Stimulated activated naive CD4-positive, alpha-beta T cell treated with Interleukin-2 at 50 U/mL for 16 hours (primary cell): ENCODE data around the gene GLB1L.
"Not testable (repeated sequence)": the region's sequence is repeated elsewhere in the genome, so short reads cannot be mapped to it uniquely, and the experiment has no call there.

Experiments
- DNase-seq: peaks from one replicate; lab custom pipeline; 2025; lab: John Stamatoyannopoulos, UW

Gene GLB1L

GRCh38 chr2:219206328-219207133, 38.7 kb downstream of the GLB1L start, which contains the start of gene ZFAND2B:
Gene ZFAND2B (plus strand): TSS chr2:219206782. CDS start chr2:219206988, 206 bp downstream.
- DNase-seq = peak; percentile 92

- DNase-seq = no peak
Observed at GRCh38 chr2:219205981-219206327, 39.3 kb downstream of the GLB1L start.

DNA sequence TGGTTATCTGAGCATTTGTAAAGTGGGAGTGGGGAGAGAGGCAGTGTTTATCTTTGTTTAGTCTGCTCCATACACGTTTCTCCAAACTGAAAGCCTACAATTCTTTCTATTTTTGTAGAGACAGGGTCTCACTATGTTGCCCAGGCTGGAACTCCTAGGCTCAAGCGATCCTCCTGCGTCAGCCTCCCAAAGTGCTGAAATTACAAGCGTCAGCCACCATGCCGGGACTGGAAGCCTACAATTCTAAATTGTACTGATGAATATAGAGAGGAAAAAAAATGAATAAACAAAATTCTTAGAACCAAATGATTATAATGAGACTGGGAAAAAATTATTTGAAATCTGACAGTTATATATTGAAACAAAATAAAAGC, 40.1 kb downstream of the GLB1L start:
- no peak for DNase-seq

GRCh38 chr2:219204425-219205164, 40.6 kb downstream of the GLB1L start:
- DNase-seq = no peak

- DNase-seq = not testable (repeated sequence)
Observed at GRCh38 chr2:219201331-219201730, 43.9 kb downstream of the GLB1L start.

DNA sequence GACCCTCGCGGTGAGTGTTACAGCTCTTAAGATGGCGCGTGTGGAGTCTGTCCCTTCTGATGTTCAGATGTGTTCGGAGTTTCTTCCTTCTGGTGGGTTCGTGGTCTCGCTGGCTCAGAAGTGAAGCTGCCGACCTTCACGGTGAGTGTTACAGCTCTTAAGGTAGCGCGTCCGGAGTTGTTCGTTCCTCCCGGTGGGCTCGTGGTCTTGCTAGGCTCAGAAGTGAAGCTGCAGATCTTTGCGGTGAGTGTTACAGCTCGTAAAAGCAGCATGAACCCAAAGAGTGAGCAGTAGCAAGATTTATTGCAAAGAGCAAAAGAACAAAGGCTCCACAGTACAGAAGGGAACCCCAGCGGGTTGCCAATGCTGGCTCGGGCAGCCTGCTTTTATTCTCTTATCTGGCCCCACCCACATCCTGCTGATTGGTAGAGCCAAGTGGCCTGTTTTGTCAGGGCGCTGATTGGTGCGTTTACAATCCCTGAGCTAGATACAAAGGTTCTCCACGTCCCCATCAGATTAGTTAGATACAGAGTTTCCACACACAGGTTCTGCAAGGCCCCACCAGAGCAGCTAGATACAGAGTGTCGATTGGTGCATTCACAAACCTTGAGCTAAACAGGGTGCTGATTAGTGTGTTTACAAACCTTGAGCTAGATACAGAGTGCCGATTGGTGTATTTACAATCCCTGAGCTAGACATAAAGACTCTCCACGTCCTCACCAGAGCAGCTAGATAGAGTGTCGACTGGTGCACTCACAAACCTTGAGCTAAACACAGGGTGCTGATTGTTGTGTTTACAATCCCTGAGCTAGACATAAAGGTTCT, 44.5 kb downstream of the GLB1L start:
- DNase-seq = not testable (repeated sequence)

DNA sequence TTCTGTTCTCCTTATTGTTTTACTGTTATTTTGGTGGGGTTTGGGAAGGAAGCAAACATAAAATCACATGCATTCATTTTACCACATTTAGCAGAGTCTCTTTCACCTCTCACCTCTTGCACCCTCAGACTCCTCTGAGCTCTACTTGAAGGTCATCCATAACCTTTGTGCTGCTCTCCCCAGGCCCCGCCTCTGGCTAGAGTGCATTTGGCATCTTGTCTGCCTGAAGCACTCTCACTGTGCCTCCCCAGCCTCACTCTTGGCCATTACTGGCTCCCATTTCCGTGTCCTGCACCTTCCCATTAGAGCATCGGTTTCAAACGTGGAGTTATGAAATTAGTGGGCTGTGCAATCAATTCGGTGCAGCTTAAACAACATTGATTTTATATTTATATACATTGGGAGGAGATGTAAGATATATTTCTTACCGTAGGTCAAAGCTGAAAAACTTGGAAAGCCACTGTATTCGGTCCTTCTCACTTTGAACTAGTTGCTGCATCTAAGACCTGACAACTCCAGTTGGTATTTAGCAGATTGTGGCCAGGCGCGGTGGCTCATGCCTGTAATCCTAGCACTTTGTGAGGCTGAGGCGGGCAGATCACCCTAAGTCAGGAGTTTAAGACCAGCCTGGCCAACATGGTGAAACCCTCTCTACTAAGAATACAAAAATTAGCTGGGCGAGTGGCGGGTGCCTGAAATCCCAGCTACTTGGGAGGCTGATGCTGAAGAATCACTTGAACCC, 45.6 kb downstream of the GLB1L start:
- no peak for DNase-seq

DNA sequence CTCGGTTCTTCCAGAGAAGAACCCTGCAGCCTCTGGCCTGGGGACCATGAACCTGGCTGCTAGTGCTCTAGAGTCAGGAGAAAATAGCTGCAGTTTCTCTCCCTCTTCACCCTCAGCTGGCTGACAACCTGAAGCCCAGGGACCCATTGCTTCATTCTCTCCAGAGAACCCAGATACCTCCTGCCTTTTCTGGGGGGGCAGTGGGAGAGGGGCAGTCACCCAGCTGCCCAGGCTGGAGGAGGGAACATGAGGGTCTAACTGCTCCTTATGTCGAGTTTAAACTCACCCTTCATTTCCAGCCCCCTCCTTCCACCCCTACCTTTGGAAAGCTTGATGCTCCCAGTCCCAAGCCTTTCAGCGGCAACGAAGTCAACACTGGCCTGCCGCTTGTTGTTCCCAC, 46.3 kb downstream of the GLB1L start:
- no peak for DNase-seq

DNA sequence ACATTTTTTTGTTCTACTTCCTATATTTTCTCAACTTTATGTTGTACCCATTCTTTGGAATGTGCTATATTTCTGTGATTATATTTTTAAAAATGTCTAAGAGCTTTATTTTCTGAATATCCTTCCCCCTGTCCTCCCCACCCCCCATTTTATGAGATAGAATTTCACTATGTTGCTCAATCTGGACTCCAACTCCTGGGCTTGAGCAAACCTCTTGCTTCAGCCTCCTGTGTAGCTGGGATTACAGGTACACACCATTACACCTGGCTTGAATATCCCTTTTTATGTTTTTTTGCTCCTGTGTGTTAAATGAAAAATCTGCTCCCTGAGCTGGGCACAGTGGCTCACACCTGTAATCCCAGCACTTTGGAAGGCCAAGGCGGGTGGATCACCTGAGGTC, 47.9 kb downstream of the GLB1L start:
- no peak for DNase-seq

DNA sequence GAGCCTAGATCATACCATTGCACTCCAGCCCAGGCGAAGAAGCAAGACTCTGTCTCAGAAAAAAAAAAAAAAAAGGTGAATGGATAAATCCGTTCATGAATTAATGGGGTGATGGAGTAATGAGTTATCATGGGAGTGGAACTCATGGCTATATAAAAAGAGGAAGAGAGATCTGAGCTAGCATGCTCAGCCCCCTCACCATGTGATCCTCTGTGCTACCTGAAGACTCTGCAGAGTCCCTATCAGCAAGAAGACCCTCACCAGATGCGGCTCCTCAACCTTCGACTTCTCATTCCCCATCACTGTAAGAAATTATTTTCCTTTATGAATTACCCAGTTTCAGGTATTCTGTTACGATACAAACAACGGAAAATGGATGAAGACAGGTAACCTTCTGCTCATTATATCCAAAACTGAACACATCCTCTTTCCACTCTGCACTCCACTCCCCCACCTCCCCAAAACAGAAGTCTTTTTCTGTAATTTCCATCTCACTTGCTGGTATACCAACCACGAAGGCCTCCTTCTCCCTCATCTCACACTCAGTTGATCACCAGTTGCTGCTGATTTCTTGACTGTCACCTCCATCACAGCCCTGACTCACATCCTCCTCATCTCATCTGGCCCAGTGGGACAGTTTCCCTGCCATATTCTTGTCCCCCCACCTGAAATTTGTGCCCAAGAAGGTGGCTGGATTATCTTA, 58.3 kb downstream of the GLB1L start:
- no peak for DNase-seq
